8988T (cell line): Measurements from ENCODE around the gene CNRIP1.
"Not testable (repeated sequence)": the region's sequence is repeated elsewhere in the genome, so short reads cannot be mapped to it uniquely, and the experiment has no call there.

ENCODE experiments used
- DNase-seq: peaks from one replicate; pipeline ENCODE4 v3.0.0; 2011

Gene CNRIP1

DNA sequence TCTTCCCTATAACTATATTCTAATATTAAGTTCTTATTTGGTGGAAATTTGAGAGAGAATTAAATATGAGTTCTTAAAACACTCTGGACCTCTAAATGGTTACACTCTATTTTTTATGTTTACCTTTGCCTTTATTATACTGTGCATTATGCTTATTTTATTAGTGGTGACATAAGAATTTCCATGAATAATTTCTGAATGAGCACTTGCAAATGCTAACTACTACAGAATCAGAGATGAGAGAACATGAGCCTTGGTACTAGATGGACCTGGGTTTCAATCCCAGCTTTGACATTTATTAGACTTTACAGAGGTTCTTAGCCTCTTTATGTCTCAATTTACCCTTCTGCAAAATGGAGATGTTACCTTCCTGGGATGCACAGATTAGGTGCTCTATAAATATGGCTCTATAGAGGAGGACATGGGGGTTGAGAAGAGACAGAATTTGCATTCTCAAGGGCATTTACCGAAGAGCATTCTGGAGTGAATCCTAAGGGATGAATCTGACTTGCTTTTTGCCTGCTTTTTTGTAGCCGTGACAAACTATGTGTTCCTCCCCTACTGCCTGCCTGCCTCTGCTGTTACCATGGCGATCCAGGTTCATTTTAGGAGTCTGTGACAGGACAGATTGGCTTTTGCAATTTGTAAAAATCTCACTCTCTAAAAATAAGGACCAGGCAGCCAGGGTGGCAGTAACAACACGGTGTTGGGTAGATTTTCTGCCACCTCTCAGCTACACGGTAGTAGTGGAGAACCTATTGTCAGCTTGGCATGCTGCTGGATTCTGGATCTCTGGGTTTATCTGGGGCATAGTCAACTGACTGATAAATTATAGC is 20.7 kb upstream of the CNRIP1 start:
- no peak for DNase-seq

GRCh38 chr2:68336192-68336591 is 16.4 kb upstream of the CNRIP1 start:
- no peak for DNase-seq

GRCh38 chr2:68333931-68334330 is 14.2 kb upstream of the CNRIP1 start:
- no peak for DNase-seq

DNA sequence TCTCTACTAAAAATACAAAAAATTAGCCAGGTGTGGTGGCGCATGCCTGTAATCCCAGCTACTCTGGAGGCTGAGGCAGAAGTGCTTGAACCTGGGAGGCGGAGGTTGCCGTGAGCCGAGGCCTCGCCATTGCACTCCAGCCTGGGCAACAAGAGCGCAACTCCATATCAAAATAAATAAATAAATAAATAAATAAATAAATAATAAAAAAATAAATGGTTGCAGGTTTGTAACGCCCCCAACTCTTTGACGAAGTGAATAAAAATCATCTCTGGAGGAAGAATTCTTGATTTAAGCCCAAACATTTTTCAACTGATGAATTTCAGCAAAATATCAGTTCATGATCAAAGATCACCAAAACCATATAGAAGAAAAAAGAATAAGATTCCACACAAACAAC is 13.3 kb upstream of the CNRIP1 start:
- no peak for DNase-seq

- no peak for DNase-seq
Observed at GRCh38 chr2:68330691-68331090, 10.9 kb upstream of the CNRIP1 start.

DNA sequence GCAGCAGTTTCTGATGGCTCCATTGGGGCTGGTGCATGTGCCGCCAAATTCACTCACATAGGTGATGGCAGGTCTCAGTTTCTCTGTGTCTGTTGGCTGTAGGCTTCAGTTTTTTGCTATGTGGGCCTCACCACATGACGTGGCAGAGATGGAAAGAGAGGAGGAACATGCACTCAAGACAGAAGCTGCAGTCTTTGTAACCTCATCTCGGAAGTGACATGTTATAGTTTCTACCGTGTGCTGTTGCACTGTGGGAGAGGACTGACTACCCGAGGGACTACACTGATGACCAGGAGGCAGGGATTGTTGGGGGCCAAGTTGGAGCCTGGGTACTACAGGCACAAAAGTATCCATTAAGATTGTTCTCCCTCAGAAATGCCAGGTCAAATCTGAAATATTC is 9.2 kb upstream of the CNRIP1 start:
- no peak for DNase-seq

DNA sequence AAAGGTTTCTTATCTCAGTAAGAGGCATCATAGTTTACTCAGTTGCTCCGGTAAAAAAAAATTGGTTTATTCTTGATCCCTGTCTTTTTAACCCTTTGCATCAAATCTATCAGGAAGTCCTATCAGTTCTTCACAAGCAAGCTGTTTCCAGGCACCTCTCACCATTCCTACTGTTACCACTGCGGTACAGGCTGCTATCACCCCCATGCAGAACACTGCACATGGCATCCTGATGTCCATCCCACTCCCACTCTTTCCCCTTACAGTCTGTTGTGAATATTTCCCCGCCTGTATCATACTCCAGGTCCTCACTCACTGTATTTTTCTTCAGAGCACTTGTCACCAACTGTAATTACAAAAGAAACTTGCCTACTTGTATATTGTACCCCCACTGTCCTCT is 5.3 kb upstream of the CNRIP1 start:
- no peak for DNase-seq

GRCh38 chr2:68320118-68320641 is 431 bp upstream of the CNRIP1 start:
- DNase-seq: no peak

DNA sequence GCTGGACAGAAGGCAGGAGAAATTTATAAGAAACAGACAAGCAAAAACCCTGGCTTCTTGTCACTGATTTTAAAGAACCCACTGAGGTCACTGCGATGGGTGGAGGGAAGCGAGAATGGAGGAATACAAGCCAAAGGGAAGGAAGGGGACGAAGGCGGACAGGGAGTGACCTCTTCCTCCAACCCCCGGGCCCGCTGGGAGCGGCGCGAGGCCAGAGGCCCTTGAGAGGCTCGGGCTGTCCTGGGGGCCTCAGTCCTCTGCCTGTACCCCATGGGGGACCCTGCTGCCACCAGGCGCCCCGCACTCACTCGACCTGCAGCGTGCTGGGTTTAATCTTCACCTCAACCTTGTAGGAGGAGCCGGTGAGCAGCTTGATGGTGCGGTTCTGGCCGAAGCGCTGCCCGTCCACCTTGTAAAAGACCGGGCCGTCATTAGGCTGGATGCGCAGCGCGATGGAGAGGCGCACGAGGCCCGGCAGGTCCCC is 793 bp downstream of the CNRIP1 start:
- no peak for DNase-seq

DNA sequence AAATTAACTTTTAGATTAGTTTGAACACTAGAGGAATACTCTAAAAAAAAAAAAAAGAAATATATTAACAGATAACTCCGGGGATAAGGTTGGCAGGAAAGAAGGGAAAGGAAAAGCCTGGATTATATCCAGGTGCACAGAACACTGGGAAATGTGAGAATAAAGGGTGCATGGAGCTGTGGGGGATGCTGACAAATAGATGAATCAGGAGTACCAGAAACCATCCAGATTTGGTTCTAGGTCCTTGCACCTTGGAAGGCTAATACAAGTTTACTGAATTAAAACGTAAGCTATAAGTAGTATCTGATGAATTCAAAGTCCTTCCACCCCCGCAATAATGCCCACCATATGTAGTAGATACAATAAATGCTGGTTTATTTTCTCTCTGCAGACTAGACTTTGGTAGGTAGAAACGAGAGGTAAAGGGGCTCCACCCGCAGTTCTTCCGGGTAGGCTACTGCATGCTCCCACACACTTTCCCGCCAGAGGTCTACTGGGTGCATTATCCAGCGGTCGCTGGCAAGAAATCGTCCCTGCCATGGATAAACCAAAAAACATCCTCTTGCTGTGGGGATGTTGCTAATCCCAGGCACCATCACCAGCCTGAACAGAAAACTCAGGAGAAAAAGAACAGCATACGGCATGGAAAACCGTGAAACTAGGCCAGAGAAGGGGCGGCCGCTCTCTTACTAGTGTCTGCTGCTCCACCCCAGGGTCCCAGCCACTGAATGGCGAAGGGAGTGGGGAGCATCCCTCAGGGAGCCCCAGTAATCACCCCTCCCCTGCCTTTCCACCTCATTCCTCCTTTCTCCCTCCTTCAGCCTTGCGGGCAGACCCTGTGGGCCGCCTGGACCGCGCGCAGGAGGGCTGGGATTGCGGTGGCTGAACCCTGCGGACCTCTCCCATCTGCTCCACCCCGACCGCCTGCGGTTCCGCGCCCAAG is 1.5 kb downstream of the CNRIP1 start:
- DNase-seq: no peak

DNA sequence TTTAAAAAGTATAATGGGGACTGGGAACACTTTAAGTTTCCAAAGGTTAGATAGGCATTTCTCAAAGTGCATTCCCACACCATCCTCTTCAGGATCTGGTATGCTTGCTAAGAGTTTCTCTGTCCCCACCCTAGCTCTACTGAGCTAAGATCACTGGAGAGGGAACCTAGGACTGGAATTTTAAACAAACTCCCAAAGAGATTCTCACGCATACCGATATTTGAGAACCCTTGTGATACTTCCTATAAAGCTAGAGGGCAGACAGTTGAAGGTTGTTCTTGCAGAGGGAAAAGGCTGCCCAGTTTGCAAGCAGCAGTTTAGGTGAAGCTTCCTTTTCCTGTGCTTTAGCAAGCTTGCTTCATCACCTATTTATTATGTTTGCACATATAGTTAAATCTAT is 3.6 kb downstream of the CNRIP1 start:
- no peak for DNase-seq

GRCh38 chr2:68311033-68311432 is 8.7 kb downstream of the CNRIP1 start:
- DNase-seq: no peak

DNA sequence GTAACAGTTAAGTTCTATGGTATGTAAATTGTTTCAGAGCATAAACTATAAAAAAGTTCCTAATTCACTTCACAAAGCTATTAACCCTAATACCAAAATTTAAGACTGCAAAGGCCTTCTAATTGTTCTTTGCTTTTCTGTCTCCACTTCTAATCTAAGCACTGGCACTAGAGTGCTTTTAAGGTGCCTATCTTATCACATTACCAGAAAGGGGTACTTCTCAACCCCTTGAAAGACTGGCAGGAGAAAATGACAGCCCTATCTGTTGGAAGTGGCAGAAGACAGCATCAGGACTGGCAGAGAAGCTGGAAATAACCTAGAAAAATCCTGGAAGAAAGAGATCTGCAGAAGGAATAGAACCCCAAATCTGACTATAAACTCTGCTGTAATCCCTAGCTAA is 10.3 kb downstream of the CNRIP1 start:
- DNase-seq: no peak

- DNase-seq: not testable (repeated sequence)
Observed at GRCh38 chr2:68303902-68304272, 15.9 kb downstream of the CNRIP1 start.

DNA sequence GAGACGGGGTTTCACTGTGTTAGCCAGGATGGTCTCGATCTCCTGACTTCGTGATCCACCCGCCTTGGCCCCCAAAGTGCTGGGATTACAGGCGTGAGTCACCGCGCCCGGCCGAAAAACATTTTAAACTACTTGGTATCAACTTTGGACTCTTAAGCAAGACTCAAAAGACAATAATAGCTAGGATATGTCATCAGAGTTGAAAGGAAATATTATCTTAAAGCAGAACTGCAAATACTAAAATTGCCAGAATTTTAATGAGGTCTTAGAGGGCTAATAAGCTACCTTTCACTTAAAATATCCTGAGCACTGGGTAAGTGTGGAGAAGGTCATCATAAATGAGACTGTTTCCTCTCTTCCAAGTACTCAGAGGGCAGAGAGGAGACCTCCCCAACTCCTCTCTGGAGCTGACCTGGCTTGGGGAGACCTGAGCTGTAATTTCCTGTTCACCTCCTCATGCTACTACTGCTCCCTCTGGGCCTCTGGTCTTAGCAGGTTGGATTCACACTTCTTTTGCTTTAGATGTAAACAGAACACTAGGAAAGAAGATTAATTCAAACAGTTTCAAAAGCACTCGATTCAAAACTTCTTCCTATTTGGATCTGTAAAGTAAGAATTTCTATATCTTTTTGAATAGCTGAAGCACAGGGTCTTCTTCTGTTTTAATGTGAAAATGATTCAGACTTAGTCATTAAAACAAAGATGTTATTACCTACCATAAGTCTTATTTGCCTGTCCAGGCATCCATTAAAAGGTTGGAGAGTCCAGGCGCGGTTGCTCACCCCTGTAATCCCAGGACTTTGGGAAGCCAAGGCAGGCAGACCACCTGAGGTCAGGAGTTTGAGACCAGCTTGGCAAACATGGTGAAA is 16.5 kb downstream of the CNRIP1 start:
- DNase-seq: no peak

DNA sequence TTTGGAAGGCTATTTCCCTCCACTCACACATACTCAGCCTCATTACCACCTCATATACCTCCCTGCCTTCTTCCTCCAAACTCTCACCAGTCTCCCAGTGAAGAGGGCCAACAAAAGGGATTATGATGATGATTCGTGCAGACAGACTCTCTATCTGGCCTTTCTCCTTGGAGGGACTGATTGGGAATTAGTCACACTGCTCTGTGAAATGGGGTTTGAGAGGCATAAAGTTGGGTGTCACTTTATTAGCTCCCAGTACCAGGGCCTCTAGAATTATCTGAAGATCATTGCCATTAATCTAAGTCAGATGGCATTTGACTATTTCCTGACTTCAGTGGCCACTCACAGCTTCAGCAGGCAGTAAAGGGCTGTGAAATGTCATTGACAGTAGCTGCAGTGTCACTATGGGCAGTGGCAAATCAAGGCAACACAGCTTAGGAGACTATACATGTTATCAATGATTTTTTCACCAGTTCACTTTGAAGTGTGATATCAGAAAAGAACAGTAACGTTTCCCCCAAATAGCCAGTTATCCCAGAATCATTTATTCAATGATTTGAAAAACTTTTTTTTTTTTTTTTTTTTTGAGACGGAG is 17.4 kb downstream of the CNRIP1 start:
- DNase-seq: no peak

GRCh38 chr2:68295516-68295915 is 24.2 kb downstream of the CNRIP1 start:
- no peak for DNase-seq

DNA sequence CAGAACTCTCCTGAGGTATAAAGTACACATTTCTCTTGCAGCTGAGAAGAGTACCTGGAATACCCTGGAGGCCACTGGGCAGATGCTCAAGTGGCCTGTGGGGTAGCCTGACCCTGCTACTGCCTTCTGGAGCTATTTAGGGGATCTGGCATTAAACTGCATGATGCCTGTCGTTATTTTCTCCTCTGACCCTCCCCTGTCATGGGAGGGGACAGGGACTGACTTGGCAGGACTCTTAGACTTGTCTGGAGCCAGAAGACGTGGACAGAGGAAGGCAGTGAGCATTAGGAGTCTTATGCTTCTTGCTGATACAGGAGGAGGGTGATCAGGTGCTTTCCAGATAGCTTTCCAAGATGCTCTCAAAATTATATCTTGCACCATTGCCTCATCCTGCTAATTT is 24.8 kb downstream of the CNRIP1 start:
- DNase-seq: no peak

DNA sequence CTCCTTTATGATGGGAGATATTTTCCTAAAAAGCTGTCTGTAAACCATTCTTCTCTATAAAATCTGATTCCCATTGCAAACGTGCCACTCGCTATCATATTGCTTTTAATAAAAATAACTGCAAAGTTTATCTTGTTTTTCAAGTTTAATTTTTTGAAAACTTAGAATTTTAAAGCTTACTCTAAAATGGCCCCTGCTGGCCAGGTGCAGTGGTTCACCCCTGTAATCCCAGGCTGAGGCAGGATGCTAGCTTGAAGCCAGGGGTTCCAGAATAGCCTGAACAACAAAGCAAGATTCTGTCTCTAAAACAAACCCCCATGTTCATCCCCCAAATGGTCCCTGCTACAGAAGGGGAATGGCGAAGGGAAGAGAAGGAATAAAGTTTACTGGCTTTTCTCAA is 25.6 kb downstream of the CNRIP1 start:
- no peak for DNase-seq

- DNase-seq: no peak
Observed at GRCh38 chr2:68293755-68294154, 26.0 kb downstream of the CNRIP1 start.

- no peak for DNase-seq
Observed at GRCh38 chr2:68293024-68293423, 26.7 kb downstream of the CNRIP1 start.

DNA sequence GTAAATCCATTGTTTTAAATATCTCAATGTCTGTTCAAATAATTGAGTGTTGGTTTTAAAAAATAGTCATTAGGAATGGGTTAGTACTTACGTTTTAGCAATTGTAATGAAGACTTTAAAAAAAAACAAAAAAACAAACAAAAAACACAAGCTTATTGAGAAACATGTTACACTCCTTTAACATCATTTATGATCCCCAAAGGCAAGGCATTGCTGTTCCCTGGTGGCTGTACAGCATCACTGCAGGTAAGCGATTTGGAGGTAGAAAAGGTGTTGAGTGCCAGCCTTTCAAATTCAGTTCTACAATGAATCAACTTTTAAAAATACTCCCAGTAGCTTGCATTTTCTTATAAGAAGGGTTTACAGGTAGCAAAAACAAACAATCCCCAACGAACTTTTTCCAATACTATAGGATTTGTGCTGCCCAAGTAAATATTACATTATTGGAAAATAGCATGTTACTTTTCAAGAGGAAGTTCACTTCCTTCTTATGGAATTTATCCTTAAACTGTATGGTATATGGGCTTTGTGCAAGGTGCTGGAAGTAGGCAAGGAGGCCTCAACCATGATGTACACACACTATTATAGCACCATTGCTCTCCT is 27.5 kb downstream of the CNRIP1 start:
- no peak for DNase-seq
